ENCODE data around the gene CACNA1G.

Gene CACNA1G

DNA sequence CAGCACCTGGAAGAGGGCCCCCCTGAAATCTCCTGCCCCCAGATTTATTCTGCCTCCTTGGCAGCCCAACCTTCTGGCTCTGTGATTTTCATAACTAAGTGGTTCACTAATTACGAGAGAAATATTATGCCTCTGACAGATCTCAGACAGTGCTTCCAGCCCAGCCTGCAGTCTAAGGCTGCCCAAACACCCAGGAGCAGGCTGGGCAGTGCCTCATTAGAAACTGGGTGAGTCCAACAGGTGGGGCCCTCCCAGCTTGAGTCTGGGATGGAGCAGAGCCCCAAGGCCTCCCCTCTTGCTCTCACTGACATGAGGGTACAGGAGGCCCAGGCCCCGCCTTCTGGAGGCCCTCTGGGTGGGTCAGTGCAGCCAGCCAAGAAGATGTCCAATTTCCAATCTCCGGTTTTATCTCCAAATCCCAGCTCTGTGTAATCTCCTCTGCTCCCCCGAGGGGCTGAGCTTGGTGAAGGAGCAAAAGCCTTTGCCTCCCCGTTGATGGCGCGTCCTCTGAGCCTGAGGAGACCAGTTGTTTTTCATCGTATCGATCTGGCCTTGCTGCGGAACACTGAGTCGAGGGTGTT lies 54.0 kb downstream of the CACNA1G start:
- DNase-seq = no peak

DNA sequence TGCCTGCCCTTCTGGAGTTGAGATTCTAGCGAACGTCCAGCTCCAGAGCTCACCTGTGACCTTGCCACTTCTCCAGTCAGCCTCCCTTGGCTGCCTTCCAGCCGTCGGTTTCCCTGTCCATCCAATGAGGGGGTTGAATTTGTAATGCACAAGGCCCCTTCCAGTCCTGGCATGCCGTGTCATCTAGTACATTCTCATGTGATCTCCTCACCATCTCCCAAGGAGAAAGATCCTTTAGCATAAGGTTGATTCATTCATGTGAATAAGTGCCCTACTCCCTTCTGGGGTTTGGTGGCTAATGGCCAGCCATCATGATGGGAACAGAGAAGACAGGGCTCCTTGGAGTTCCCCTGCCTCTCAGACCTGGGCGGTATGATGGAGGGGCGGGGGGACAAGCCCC lies 55.3 kb downstream of the CACNA1G start:
- DNase-seq = no peak

DNA sequence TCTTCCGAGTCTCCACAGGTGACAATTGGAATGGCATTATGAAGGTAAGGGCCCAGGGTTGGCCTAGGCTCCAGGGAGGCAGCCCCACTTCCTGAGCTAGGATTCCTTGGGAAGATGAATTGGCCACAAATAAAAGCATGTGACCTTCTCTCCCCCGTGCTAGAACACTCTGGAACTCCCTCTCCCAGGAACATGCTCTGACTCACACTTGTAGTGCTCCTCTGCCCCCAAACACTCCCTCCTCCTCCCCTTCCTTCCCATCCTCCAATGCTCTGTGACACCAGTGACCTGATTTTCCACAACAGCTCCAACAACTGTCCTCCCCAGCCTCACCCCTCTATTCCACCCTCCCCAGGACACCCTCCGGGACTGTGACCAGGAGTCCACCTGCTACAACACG lies 57.8 kb downstream of the CACNA1G start:
- peak; percentile 11 to 20 for DNase-seq

DNA sequence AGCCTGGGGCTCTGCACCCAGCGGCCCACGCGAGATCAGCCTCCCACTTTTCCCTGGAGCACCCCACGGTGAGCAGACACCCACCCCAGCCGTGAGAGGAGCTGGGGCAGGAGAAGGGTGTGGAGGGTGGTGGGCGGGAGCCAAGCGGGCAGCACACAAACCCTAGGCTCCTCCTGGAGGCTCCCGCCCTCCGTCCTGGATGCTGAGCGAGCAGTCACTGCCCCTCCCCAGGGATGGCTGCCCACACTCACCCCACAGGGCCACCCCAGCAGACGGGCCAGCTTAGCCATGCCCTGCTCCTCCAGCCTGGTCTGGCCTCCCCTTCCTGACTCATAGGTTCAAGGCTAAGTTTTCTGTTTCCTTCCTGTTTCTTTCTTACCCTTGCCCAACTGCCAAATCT lies 58.4 kb downstream of the CACNA1G start:
- peak; percentile 76 to 78 for DNase-seq

DNA sequence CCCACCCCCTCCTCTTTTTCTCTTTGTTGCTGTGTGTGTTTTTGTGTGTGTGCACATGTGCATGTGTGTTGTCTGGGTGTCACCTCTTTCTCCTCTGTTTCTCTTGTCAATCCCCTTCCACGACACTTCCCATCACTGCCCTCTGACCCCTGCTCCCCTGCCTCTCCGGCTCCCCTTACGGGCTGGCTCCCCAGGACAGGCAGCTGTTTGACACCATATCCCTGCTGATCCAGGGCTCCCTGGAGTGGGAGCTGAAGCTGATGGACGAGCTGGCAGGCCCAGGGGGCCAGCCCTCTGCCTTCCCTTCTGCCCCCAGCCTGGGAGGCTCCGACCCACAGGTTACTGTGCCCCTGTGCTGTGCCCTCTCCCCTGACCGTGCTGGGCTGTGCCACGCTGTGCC lies 59.0 kb downstream of the CACNA1G start:
- no peak for DNase-seq

DNA sequence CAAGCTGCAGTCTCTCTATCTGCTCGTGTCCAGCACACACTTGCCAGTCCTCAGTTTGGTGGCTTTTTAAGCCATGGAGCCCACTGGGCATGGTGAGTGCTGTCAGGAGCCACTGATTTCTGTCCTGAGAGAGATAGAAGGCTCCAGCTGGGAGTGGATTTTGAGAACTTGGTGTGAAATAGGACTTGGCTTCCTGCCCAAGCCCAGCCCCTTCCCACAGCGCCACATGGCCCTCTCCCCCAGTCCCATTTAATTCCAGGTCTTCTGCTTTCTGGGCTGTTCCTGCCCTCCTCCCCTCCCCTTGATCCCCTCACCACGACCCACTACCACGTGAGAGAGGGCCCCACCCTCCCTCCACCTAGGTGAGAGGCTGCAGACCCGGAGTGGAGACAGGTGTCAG lies 59.7 kb downstream of the CACNA1G start:
- no peak for DNase-seq

DNA sequence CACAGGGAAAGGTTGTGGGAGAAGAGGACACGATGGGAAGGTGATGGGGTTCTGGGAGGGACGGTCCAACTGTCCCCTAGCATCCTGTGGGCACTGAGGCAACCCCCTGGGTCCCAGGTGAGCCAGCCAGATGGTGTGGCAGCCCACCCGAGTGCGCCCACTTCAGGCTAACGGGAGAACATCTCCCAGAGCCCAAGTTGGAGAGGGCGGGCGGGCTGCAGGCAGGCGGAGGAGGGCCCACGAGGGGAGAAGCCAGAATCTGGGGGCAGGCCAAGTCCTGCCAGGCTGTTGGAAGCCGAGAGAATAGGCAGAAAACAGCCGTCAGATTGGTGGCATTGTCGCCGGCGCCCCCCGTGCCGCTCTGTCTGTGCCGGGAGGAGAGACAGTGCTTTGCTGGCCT lies 60.3 kb downstream of the CACNA1G start:
- DNase-seq = no peak

DNA sequence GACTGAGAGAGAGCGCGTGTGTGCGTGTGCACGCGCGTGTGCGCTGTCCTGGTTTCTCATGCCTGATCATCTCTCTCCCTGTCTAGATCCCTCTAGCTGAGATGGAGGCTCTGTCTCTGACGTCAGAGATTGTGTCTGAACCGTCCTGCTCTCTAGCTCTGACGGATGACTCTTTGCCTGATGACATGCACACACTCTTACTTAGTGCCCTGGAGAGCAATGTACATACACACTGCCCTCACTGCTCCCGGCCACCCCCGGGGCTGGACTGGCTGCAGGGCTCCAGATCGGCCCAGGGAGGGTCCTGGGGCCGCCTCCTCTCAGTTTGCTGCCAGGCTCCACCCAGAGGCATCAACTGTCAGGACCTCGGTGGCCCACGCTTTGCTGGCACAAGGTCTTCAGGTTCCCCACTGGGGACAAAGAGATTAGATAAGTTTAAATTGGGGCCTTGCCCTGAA lies 61.1 kb downstream of the CACNA1G start:
- DNase-seq = peak; percentile 18 to 47

DNA sequence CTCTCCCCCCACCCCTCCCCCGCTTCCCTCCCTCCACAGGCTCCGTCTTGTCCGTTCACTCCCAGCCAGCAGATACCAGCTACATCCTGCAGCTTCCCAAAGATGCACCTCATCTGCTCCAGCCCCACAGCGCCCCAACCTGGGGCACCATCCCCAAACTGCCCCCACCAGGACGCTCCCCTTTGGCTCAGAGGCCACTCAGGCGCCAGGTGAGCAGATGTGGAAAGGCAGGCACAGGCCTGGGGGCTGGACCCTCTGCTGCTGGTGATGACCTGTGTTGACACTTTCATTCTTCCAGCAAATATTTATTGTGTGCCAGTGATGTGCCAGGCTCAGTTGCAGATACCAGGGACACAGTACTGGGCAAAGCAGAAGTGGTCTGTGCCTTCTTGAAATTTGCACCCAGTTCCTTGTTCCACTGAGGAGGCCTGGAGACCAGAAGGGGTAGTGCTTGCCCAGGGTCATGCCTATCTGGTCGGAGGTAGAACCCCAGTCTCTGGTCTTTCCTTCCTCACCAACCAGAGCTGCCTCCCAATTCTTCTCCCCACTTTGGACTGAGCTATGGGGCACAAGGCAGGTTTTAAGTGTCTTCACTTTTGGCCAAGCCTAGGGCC lies 63.9 kb downstream of the CACNA1G start:
- peak; percentile 66 to 71 for DNase-seq

DNA sequence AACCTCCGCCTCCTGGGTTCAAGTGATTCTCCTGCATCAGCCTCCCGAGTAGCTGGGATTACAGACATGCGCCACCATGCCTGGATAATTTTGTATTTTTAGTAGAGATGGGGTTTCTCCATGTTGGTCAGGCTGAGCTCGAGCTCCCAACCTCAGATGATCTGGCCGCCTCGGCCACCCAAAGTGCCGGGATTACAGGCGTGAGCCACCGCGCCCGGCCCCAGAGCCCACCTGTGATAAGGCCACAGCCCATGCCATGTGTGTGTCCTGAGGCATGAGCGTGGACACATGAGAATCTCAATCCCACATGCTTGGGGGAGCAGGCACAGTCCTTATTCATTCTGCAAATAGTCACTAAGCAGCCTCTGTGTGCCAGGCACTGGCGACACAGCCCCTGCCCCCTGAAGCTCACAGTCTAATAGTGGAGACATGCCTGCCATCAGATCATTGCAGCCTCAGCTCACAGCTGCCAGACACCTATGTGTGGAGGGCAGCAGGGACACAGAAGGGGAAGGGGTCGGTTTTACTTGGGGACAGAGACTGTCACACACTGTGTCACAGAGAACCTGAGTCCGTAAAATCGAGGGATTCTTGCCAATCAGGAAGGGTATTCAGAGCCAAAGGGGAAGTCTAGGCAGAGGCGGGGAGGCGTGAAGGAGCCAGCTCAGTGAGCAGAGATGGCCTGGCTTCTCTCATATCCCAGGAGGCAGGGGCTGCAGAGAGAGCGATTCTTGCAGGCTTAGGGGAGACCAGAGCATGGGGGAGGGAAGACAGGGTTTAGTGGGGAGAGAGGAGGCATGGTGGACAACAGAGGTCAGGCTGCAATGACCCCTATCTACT lies 64.7 kb downstream of the CACNA1G start:
- DNase-seq = peak; percentile 21 to 52

DNA sequence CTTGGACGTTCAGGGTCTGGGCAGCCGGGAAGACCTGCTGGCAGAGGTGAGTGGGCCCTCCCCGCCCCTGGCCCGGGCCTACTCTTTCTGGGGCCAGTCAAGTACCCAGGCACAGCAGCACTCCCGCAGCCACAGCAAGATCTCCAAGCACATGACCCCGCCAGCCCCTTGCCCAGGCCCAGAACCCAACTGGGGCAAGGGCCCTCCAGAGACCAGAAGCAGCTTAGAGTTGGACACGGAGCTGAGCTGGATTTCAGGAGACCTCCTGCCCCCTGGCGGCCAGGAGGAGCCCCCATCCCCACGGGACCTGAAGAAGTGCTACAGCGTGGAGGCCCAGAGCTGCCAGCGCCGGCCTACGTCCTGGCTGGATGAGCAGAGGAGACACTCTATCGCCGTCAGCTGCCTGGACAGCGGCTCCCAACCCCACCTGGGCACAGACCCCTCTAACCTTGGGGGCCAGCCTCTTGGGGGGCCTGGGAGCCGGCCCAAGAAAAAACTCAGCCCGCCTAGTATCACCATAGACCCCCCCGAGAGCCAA lies 65.6 kb downstream of the CACNA1G start:
- DNase-seq = peak; percentile 52 to 68

DNA sequence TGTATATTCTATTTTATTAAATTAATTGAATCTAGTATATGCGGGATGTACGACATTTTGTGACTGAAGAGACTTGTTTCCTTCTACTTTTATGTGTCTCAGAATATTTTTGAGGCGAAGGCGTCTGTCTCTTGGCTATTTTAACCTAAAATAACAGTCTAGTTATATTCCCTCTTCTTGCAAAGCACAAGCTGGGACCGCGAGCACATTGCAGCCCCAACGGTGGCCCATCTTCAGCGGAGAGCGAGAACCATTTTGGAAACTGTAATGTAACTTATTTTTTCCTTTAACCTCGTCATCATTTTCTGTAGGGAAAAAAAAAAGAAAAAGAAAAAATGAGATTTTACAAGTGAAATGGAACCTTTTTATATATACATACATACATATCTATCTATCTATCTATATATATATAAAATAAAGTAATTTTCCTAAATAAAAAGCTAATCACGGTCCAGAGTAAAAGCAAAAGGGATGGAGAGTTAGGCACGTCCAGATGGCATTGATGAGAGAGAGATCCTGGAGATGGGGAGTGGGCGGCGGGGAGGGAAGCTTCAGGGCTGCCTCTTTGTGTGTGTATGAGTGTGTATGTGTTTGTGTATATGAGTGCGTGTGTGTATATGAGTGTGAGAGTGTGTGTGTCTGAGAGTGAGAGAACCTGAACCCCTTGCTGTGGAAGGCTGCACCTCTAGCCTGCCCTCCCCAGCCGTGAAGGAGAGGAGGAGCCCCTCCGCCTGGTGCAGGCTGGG lies 66.7 kb downstream of the CACNA1G start:
- DNase-seq = no peak

DNA sequence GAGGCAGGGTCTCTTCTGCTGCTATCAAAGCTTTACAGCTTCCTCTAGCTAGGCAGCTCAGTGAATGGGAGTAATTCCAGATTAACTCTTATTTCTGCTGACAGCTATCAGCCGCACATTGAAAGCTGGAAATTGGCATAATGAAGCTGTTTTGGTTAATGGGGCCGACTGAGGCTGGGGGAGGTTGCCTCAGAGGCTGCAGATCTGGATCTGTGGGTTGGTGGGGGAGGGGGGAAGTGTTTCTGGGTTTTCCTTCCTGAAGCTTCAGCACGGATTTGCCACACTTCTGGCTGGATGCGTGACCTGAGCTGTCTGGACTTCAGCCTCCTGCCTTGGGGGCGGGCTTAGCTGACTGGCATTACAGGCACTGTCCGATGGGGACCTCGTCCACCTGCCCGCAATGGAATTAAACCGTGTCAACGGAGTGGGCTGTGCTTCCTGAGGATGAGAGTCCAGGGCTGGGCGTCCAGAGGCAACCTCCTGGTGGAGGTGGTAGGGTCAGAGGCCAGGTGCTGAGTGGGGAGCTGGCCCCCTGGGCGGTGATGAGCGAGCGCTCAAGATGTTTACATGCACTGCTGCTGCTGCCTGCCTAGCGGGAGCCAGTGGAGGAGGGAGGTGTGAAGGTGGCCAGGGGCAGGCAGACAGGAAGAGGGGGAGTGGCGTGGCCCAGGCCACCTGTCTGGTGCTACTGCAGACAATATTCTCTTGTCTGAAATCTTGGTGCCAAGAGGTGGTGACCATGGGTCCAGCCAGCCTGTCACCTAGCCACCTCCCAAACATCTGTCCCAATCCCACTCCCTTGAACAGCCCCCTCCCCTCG lies 67.5 kb downstream of the CACNA1G start:
- DNase-seq = peak in 1 of 2 donors; percentile 57

DNA sequence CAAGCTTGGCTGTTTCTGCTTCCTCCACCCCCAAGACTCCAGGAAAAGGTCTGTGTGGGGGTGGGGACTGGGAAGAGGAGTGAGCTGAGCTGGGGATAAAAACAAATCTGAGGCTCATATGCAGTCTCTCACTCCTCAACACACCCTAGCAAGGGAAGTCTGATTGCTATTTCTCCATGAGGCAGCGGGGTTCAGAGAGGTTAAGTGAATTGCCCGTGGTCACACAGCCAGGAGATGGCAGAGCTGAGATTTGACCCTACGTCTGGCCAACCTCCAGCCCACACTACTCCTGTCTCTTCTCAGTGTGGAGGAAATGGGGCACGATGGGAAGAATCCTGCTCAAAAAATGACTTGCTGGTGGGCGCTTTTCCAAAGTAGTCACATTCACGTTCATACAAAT lies 69.4 kb downstream of the CACNA1G start:
- DNase-seq = no peak

DNA sequence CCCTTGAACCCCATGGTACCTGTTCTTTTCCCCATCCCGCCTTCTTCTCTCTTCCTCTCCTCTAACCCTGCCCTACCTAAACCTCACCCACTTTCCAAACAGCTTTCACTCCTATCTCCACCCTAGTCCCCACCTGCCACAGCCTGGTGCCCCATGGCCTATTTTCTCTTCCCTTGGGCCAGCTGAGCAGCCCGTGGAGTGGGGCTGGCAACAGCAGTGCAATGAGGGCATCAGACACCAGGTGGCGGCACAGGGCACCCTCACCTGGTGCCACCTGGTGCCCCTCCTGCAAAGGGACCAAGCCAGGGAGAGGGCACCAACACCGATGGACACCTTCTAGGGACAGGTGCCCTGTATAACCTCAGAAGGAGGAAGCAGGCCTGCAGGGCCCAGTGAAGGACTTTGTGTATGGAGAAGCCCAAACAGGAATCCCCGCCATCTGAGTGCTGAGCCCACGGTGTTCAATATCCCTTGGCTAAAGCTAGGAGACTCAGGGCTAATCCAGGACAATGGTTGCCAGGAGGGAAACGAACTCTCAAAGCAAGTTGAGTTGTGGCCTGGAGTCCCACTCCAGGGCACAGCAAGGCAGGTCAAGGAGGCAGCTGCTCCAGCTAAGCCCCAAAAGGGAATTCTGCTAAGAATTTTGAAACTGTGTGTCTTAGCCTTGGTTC lies 70.1 kb downstream of the CACNA1G start:
- no peak for DNase-seq

DNA sequence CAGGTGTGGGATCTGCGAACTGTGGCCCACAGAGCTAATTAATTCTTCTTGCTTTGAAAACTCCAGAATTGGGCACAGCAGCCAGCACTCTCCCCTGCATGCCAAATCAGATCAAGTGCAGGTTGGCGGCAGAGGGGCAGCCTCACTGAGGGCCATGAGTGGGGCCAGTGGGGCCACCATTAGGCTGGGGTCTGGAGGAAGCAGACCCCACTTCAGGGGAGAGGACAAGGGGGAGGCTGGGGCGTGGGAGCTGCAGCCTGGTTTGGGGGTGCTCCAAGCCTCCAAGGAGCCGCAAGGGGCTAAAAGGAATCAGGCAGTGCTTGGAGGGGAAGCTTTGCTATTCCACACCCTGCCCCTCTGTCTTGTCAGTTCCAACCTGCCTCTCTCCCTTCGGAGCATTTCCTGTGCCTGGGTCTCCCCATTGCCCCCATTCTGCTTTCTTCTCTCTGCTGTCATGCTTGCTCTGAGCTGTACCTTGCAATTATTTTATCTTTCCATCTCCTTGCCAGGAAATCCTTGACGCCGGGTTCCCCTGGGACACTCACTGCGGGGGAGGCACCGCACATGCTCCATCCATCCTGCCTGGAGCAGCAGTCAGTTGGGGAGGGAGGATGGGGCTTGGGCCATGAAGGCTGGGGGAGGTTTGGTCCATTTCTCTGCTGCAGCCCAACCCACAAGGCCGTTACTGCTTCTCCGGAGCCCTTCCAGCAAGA lies 70.8 kb downstream of the CACNA1G start:
- no peak for DNase-seq

DNA sequence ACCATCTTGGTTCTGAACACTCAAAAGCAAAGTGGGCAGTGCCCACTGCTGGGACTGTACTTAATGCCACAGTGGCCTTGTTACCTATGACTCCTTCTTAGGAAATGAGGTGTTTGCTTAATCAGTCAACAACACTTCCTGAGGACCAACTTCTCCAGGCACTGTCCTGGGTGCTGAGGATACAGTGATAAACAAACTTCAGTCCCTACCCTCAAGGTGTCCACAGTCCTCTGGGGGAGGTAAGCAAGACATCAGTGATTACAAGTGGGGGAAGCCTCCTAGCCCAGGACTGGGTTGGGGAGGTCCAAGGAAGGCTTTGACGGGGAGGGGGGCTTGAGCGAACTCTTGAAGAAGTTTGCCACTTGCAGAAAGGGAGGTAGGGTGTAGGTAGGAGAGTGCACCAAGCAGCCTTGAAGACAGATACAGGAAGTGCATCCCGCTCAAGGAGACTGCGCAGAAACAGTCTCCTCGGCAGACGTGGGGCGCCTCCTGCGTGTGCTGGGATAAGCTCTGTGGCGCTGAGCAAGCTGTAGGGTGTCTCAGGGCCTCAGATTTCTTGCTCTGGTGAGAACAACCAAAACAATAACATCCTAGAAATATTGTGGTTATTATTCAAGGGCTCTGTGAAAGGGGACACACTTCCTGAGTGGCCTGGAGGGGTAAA lies 71.5 kb downstream of the CACNA1G start:
- DNase-seq = no peak

DNA sequence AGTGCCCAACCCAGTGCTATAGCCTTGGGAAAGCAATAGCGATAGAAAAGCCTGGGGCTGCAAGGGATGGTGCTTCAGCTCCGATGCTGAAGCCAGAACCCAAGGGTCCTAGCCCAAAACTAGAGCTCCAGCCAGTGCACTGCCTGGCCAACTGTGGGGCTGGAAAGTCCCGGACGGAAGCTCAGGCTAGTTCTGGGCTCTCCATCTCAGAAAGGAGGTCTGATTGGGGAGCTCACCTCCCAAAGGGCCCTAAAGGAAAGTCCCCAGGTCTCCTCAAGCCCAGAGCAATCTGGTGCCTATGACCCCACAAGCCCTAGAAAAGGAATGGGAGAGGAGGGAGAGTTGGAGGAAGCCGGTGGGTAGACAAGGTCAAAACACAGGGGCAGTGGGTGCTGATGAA lies 72.1 kb downstream of the CACNA1G start:
- DNase-seq = no peak

DNA sequence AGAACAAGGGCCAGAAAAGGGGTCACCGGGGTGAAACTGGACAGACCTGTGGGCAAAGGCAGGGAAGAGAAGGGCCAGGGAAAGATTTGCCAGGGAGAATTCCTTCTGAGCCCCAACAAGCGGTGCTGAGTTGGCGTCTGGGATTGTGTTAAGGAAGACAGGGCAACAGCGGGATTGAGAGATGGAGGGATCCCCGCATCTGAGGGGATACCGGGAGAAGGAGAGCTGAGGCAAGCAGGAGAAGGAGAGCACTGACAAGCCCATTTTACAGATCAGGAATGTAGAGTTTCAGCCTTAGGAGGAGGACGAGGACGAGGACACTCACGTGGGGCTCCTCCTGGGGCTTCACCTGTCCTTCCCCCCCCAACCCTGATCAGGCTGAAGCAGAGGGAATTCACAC lies 73.2 kb downstream of the CACNA1G start:
- no peak for DNase-seq

Measured in inflammatory macrophage (primary cell).